Colon (tissue), 2 donors: Measurements from ENCODE around the gene EEF2KMT.
"Not testable (repeated sequence)": the region's sequence is repeated elsewhere in the genome, so short reads cannot be mapped to it uniquely, and the experiment has no call there.

Source experiments
- FAIRE-seq: peaks from 2 replicates; lab custom pipeline; 2012; peaks lifted over from hg19 to GRCh38; lab: Jason Lieb, UNC
- donor health status: control.
- donor health status: control.

EEF2KMT gene

GRCh38 chr16:5070431-5071186, 27.0 kb downstream of the EEF2KMT start:
- FAIRE-seq, result no peak

- FAIRE-seq, result no peak
Observed at GRCh38 chr16:5069854-5070253, 27.7 kb downstream of the EEF2KMT start.

GRCh38 chr16:5069048-5069447, 28.5 kb downstream of the EEF2KMT start:
- FAIRE-seq, result no peak

- no peak for FAIRE-seq
Observed at GRCh38 chr16:5066511-5066910, 31.1 kb downstream of the EEF2KMT start.

DNA sequence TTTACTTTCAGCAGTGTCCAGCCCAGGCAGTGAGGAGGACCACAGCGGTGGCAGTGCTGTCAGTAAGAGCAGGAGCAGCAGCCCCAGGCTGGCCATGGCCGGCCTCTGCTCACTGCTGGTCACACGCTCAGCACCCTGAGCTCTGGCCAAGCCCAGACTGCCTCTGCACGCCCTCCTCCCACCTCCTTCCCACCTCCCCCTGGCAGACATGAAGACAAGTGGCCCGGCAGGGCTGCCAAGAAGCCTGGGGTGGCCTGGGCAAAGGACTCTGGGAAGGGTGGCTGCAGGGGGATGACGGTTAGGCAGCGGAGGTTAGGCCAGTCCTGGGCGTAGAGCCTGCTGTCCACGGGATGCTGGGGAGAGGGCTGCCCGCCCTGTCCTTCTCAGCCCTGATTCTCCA, 31.8 kb downstream of the EEF2KMT start, which contains the start of gene C16orf89:
TSS of gene C16orf89 (minus strand) at position 144 of the 400 bp plus-strand sequence. CDS start at position 96, 48 bp downstream.
- no peak for FAIRE-seq

- FAIRE-seq, result no peak
Observed at GRCh38 chr16:5065326-5065725, 32.3 kb downstream of the EEF2KMT start.

DNA sequence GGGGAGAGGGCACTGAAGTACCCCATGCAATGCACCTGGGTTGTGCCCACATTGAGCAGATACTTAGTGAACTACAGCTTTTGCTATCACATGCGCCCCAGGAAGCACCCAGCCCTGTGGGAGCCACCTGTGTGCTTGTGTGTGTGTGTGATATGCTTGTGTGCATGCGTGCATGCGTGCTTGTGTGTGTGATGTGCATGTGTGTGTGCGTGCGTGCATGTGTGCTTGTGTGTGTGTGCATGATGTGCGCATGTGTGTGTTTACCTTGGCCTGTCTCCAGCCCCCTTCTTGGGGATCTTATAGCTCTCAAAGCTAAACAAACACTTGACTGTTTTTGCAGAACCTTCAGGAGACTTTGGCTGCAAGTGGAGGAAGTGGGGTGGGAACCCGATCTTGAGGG, 32.7 kb downstream of the EEF2KMT start:
- no peak for FAIRE-seq

- no peak for FAIRE-seq
Observed at GRCh38 chr16:5062790-5063765, 34.5 kb downstream of the EEF2KMT start.

- FAIRE-seq, result no peak
Observed at GRCh38 chr16:5062051-5062450, 35.5 kb downstream of the EEF2KMT start.

DNA sequence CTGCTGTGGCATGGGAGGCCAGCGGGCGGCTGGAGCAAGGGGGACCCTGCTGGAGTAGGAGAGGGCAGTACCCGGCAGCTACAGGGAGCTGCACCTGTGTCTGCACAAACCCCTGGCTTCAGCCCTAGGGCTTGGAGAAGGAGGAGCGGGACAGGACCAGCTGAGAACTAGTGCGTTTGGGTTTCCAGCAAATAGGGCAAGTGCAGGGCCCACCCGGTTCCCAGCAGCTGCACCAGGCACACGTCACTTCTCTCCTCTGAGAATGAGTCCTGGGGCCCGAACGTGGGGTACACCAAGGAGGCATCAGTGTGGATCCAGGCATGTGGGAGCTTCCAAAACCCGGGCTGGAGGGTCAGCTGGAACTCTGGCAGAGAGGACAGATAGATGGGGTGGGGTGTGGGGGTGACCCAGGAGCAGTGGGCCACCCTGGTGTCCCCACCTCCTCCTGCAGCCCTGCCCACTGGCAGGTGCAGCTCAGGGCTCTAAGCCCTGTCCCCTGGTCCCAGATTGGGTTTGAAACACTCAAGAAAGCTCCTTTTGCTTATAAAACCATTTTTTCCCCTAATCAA, 37.4 kb downstream of the EEF2KMT start:
- no peak for FAIRE-seq

- FAIRE-seq, result no peak
Observed at GRCh38 chr16:5059386-5060072, 38.1 kb downstream of the EEF2KMT start.

- FAIRE-seq, result no peak
Observed at GRCh38 chr16:5058476-5058875, 39.1 kb downstream of the EEF2KMT start.

DNA sequence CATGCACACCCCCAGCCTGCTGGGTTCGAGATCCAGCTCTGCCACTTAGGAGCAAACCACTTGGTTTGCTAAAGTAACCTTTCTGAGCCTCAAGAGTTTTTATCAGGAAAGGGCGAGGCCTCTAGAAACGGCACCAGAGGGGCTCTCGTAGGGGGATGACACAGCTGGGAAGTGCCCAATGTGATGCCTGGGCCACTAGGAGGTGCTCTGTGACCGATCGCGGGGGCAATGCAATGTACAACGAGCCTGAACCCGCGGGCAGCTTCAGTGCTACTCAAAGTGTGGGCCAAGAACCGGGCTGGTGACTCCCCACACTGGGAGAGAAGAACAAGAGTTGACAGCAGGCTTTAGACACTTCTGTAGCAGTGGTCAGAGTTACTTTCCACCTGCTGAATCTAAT, 41.2 kb downstream of the EEF2KMT start:
- FAIRE-seq, result no peak

GRCh38 chr16:5054876-5055865, 42.4 kb downstream of the EEF2KMT start:
- no peak for FAIRE-seq

DNA sequence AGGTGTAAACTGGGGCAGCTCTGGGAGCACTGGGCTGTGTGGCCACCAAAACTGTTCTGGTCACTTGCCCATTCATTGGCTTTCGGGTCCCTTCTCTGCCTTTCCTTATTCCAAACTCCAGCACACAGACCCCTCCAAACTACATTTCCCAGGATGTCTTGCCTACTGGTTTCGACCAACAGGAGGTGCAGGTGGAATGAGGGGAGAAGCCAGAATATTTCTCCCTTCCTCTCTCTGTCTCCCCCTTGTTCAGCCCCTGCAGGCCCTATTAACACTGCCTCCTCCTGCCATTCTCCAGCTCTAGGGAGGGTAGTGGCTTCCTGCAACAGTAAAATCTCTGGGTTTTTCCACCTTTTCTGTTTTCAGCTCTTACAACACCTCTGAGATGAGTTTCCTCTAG, 50.7 kb downstream of the EEF2KMT start:
- FAIRE-seq, result no peak

DNA sequence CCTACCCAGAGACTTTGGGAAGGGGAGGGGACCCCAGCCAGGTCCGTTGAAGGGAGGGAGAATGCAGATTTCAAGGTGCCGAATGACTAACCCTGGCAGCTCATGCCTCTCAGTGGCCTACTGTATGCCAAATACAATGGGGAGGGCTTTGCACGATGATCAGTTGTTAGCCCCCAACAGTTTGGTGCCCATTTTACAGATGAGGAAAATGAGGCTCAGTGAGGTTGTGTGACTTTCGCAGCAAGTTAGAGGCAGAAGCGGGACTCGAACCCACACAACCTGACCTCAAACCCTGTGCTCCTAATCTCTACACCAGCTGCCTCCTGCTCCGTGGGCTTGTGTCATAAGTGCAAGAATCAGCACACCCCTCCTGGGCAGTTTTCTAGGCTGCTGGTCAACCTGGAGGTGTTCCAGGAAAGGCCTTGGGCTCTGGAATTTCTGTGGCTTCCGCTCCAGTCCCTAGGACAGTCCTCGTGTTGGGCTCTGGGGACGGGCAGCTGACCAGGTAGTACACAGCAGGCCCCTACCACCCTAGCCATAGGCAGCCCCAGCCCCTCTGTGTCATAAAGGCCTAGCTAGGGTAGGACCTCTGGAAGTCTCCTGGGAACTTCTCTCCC, 52.0 kb downstream of the EEF2KMT start:
- no peak for FAIRE-seq

- not testable (repeated sequence) for FAIRE-seq
Observed at GRCh38 chr16:5044581-5044980, 53.0 kb downstream of the EEF2KMT start.

- FAIRE-seq, result no peak
Observed at GRCh38 chr16:5044011-5044540, 53.5 kb downstream of the EEF2KMT start.

DNA sequence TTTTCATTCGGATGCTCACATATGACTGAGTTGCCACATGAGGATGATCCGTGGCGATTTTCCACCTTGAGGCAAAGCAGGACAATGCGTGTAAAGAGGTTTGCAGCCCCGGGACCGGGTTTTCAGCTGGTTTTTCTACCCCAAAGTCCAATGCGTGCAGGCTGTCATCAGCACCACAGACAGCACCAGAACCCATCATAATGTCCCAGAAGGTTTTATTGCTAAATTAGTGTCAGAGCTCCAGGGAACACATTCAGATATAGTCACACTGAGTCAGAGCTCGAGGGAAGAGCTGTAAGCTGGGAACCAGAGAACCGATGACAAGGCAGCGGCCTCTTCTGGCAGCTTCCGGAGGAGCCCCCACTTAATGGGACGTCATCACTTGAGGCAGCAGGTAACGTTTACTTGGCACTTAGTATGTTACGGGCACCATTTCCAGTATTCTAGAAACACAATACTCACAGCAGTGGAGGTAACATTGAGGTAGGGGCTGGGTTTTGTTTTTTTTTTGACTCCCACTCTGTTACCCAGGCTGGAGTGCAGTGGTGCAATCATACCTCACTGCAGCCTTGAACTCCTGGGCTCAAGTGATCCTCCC, 54.9 kb downstream of the EEF2KMT start:
- FAIRE-seq, result no peak
